Ovary (tissue), 9 donors: ENCODE results near the gene SHISA2. TPM values are rescaled to one million over a fixed set of nuclear protein-coding genes. Genes with fewer than 3 reads are reported as not detected.

ENCODE experiments used
- DNase-seq, 5 donors: peaks; one replicate each; pipeline ENCODE4 v3.0.0-alpha.2; 2019 to 2020
- H3K27ac ChIP-seq, 2 donors: fragments of 200-600 bp; one replicate each; pipeline versions ENCODE4 v1.5.1 to v1.8.0; 2019 to 2022
- H3K27me3 ChIP-seq: fragments of 200-600 bp; one replicate; pipeline ENCODE4 v1.8.0; 2022
- H3K36me3 ChIP-seq: fragments of 200-600 bp; sonication (generic); one replicate; pipeline ENCODE4 v1.5.1; 2019
- H3K4me1 ChIP-seq: one replicate; pipeline ENCODE4 v1.8.1; 2013; ENCODE audit warnings: mild to moderate bottlenecking, moderate library complexity; ENCODE audit not compliant: insufficient read depth
- H3K4me3 ChIP-seq: fragments of 200-600 bp; sonication (generic); one replicate; pipeline ENCODE4 v1.5.1; 2017
- H3K9me3 ChIP-seq, 2 donors: fragments of 200-600 bp in 1 of 2; sonication (generic) in 1 of 2; one replicate each; pipeline versions ENCODE4 v1.5.1 to v1.8.1; 2013 to 2019; ENCODE audit warnings: mild to moderate bottlenecking in 1 of 2, moderate library complexity in 1 of 2
- CTCF ChIP-seq, 3 donors: fragments of 450-650 bp in 2 of 3; fragments of 200-600 bp in 1 of 3; IDR thresholded peaks; one replicate each; pipeline versions ENCODE4 v1.5.1 to v1.8.0; 2016 to 2022; ENCODE audit warnings: antibody characterized with exemption in 3 of 3, mild to moderate bottlenecking in 1 of 3
- EP300 ChIP-seq: sonication (generic); formaldehyde crosslinking; IDR thresholded peaks from one replicate; pipeline ENCODE4 v1.6.1; 2017; ENCODE audit warnings: antibody characterized with exemption
- POLR2A ChIP-seq: fragments of 450-650 bp; IDR thresholded peaks from one replicate; pipeline ENCODE4 v1.6.1; 2017; ENCODE audit warnings: antibody characterized with exemption, mild to moderate bottlenecking, moderate library complexity
- WGBS, 3 donors: extraction: QIAGEN DNeasy Blood & Tissue Kit in 1 of 3; methylation state at CpG; one replicate each; pipeline versions ENCODE4 v1.1.5 to v1.1.7; 2013 to 2017; 5-methylcytosine and 5-hydroxymethylcytosine counted together
- intact Hi-C, 4 donors: fragments of 100-400 bp; cut with DNase I; formaldehyde crosslinking; loops; one replicate each; pipeline versions ENCODE4 v1.11.0 to v1.15.1; 2022 to 2023
- polyA plus RNA-seq, 2 donors: library from polyadenylated mRNA; stranded (reverse); fragments of 200-250 nt in 1 of 2; fragments of 350-450 nt in 1 of 2; fragmentation: Illumina TruSeq in 1 of 2; extraction: RNeasy Lipid Tissue Mini Kit (QIAGEN cat#74804) in 1 of 2; gene quantifications; one replicate each; pipeline ENCODE4 v1.2.3, GENCODE V29; 2013 to 2014
- total RNA-seq, 7 donors: library from RNA; depleted of rRNA in 2 of 7; stranded (reverse); fragments of >200 nt in 2 of 7; fragmentation: NEBNext Ultra II Directional in 3 of 7; extraction: Animal tissue kit (Norgen Biotek cat#: 25700) in 3 of 7; gene quantifications; one replicate each; pipeline versions ENCODE4 v1.1.0 to v1.2.4, GENCODE V29; 2016 to 2023
- donor health status: DM: no; HTN: no; CAD: no; lungs with moderate emphysema.
- donor health status: DM: no; HTN: no; CAD: no.
- donor health status: Bipolar disorder and iron deficiency.
- donor health status: DM: yes; HTN: yes; CAD: no.
- donor health status: DM: no; HTN: no; CAD: no.
- donor health status: DM: yes; HTN: yes; CAD: no.

Gene SHISA2
- total and polyA plus RNA-seq, 9 donors = 0.18 to 2.1 (median 0.64) TPM; not detected in 1

- no peak overlapping the region for H3K4me3 ChIP-seq
- no peak for DNase-seq
- H3K4me1 ChIP-seq = no peaks in the 10 kb centered on the region
- no peaks in the 10 kb centered on the region for H3K27me3 ChIP-seq
- intact Hi-C loops = no loop called here
- no peaks in the 10 kb centered on the region for H3K9me3 ChIP-seq
- no peaks in the 10 kb centered on the region for H3K36me3 ChIP-seq
- no peak overlapping the region for H3K27ac ChIP-seq
- TF ChIP-seq POLR2A = no peak
- TF ChIP-seq CTCF (IDR thresholded peaks at IDR 0.05) = no peak
- TF ChIP-seq EP300 = no peak
- 39 to 43% (median 43%) methylated on average over 9 of the region's 9 CpGs for WGBS, 3 donors
Measured at GRCh38 chr13:26017196-26017921, 34.5 kb downstream of the SHISA2 start.

DNA sequence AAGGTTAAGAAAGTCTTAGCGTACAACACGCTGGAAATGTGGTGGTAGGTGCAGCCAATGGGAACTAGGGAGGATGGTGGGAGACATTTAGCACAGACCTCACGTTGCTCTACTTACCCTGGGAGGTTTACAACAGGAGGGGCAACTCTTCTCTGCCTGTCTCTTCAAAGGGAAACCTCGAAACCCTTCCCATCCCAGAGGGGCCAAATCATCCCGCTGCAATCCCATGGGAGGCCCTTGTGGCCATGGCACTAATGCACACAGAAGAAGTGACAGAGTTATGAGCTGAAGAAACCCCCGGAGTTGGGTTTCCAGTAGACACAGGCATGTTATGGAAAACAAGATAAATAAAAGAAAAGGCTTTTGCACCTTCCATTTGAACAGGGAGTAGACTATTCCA, 35.6 kb downstream of the SHISA2 start:
- no peaks in the 10 kb centered on the region for H3K36me3 ChIP-seq
- H3K4me1 ChIP-seq = no peaks in the 10 kb centered on the region
- H3K27me3 ChIP-seq = no peaks in the 10 kb centered on the region
- intact Hi-C loops = no loop called here
- no peak for DNase-seq
- H3K4me3 ChIP-seq = no peak overlapping the region
- TF ChIP-seq CTCF (IDR thresholded peaks at IDR 0.05) = no peak
- no peak for TF ChIP-seq POLR2A
- TF ChIP-seq EP300 = no peak
- WGBS, 3 donors = 70 to 81% (median 74%) methylated on average over 6 of the region's 6 CpGs
- no peaks in the 10 kb centered on the region for H3K9me3 ChIP-seq
- H3K27ac ChIP-seq = no peak overlapping the region

GRCh38 chr13:26015271-26016125, 36.3 kb downstream of the SHISA2 start:
- no peaks in the 10 kb centered on the region for H3K9me3 ChIP-seq
- intact Hi-C loops = no loop called here
- H3K36me3 ChIP-seq = no peaks in the 10 kb centered on the region
- H3K27me3 ChIP-seq = no peaks in the 10 kb centered on the region
- H3K4me3 ChIP-seq = no peak overlapping the region
- H3K4me1 ChIP-seq = no peaks in the 10 kb centered on the region
- no peak for DNase-seq
- WGBS, 3 donors = 17 to 32% (median 23%) methylated on average over 10 of the region's 10 CpGs
- no peak overlapping the region for H3K27ac ChIP-seq
- TF ChIP-seq EP300 (no peak), CTCF (IDR thresholded peaks at IDR 0.05) (no peak), POLR2A (no peak)

GRCh38 chr13:26012995-26013394, 38.8 kb downstream of the SHISA2 start:
- TF ChIP-seq EP300 (no peak), CTCF (IDR thresholded peaks at IDR 0.05) (no peak), POLR2A (no peak)
- H3K9me3 ChIP-seq = no peaks in the 10 kb centered on the region
- no peaks in the 10 kb centered on the region for H3K4me1 ChIP-seq
- no peaks in the 10 kb centered on the region for H3K27me3 ChIP-seq
- DNase-seq = no peak
- no peak overlapping the region for H3K27ac ChIP-seq
- H3K4me3 ChIP-seq = no peak overlapping the region
- WGBS, 3 donors = 19 to 31% (median 31%) methylated on average over 9 of the region's 9 CpGs
- no peaks in the 10 kb centered on the region for H3K36me3 ChIP-seq
- intact Hi-C loops = no loop called here
